Measurements from ENCODE around the gene TBX4. TPM values are rescaled to one million over a fixed set of nuclear protein-coding genes. Genes with fewer than 3 reads are reported as not detected.

TBX4 gene
- polyA plus RNA-seq, 1 donor (not counting 4 experiments of a cell fraction or from before 2014, with no cell fraction given) = 0.04 TPM

DNA sequence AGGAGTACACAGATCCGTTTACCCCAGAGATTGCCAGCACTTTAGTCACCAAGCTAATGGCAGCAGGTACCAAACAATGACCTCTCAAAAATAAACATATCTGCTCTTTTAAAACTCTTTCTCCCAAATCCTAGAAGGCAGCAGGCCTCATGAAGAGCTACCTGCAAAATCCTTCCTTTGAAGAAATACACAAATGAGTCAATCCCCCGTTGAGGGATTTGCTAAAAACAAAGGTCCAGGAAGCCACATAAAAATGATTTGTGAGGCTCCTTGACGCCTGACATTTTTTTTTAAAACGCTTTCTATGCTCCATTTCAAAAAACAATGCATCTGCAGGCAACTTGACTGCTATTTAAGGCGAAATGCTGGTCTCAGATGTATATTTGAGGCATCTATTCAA lies 80.6 kb downstream of the TBX4 start:
- FAIRE-seq (no peak), DNase-seq (ENCODE audit: low read depth, low spot score) (no peak)
- no peak for TF ChIP-seq EZH2 (IDR thresholded peaks at IDR 0.05; ENCODE audit: low read length)
- TF ChIP-seq, protein P1, sequence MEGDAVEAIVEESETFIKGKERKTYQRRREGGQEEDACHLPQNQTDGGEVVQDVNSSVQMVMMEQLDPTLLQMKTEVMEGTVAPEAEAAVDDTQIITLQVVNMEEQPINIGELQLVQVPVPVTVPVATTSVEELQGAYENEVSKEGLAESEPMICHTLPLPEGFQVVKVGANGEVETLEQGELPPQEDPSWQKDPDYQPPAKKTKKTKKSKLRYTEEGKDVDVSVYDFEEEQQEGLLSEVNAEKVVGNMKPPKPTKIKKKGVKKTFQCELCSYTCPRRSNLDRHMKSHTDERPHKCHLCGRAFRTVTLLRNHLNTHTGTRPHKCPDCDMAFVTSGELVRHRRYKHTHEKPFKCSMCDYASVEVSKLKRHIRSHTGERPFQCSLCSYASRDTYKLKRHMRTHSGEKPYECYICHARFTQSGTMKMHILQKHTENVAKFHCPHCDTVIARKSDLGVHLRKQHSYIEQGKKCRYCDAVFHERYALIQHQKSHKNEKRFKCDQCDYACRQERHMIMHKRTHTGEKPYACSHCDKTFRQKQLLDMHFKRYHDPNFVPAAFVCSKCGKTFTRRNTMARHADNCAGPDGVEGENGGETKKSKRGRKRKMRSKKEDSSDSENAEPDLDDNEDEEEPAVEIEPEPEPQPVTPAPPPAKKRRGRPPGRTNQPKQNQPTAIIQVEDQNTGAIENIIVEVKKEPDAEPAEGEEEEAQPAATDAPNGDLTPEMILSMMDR (optimal IDR thresholded peaks at IDR 0.05 in 1 of 3, IDR thresholded peaks at IDR 0.05 in 1 of 3, conservative IDR thresholded peaks at IDR 0.05 in 1 of 3; ENCODE audit: extremely low read depth in 1 of 3, insufficient read depth in 2 of 3, low read length in 3 of 3) = no peak
- dilution Hi-C loops (cut with MboI; ENCODE audit: extremely low pct_ligation_motif_present, low sequenced_read_pairs) = no loop called here
- no peaks in the 10 kb centered on the region for H3K4me1 ChIP-seq (ENCODE audit: control insufficient read depth, extremely low read depth, insufficient read depth, low read length)
- H3K9ac ChIP-seq (ENCODE audit: control insufficient read depth, extremely low read depth, insufficient read depth, low read length) = no peak overlapping the region
- no peaks in the 10 kb centered on the region for H4K20me1 ChIP-seq (ENCODE audit: control insufficient read depth, extremely low read depth, insufficient read depth, low read length)
- no peaks in the 10 kb centered on the region for H3K79me2 ChIP-seq (ENCODE audit: control insufficient read depth, insufficient read depth, low read length)
- H3K27ac ChIP-seq (ENCODE audit: control insufficient read depth, insufficient read depth, low read length) = no peak overlapping the region
- no peak overlapping the region for H3K4me3 ChIP-seq (ENCODE audit: control insufficient read depth in 2 of 3, extremely low read depth in 1 of 3, insufficient read depth in 2 of 3, low read depth in 1 of 3, low read length in 3 of 3)
- no peak overlapping the region for H3K4me2 ChIP-seq (ENCODE audit: control insufficient read depth, extremely low read depth, insufficient read depth, low read depth, low read length)
- H3K9me3 ChIP-seq (ENCODE audit: control insufficient read depth, low read depth, low read length) = no peaks in the 10 kb centered on the region
- no peaks in the 10 kb centered on the region for H3K36me3 ChIP-seq (ENCODE audit: control insufficient read depth in 2 of 2, extremely low read depth in 1 of 2, insufficient read depth in 2 of 2, low read length in 2 of 2)
- no peaks in the 10 kb centered on the region for H3K9me1 ChIP-seq (ENCODE audit: control insufficient read depth, extremely low read depth, insufficient read depth, low read length)
- H2AFZ ChIP-seq (ENCODE audit: control insufficient read depth, low read length) = no peak overlapping the region
- no peaks in the 10 kb centered on the region for H3K27me3 ChIP-seq (ENCODE audit: control insufficient read depth, extremely low read depth, insufficient read depth, low read length)

DNA sequence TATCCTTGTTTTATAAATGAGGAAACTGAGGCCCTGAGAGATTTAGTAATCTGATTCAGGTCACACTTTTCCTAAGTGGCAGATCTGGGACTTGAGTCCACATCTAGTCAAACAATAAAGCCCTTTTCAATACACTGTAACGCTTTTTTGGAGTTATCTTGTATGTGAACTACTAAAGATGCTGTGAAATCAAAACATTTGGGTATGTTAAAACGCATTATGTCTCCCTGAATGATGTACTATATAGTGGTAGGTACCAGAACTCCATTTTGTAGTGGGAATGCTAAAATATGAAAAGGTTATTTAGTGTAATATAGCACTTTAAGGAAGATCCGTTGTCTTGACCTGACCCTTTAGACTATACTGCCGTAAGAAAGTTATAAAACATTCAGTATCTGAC lies 81.6 kb downstream of the TBX4 start:
- FAIRE-seq (no peak), DNase-seq (ENCODE audit: low read depth, low spot score) (no peak)
- Histone ChIP-seq H2AFZ (ENCODE audit: control insufficient read depth, low read length) (no peak overlapping the region), H3K9me1 (ENCODE audit: control insufficient read depth, extremely low read depth, insufficient read depth, low read length) (no peaks in the 10 kb centered on the region), H4K20me1 (ENCODE audit: control insufficient read depth, extremely low read depth, insufficient read depth, low read length) (no peaks in the 10 kb centered on the region), H3K4me1 (ENCODE audit: control insufficient read depth, extremely low read depth, insufficient read depth, low read length) (no peaks in the 10 kb centered on the region), H3K27me3 (ENCODE audit: control insufficient read depth, extremely low read depth, insufficient read depth, low read length) (no peaks in the 10 kb centered on the region), H3K9me3 (ENCODE audit: control insufficient read depth, low read depth, low read length) (no peaks in the 10 kb centered on the region), H3K4me2 (ENCODE audit: control insufficient read depth, extremely low read depth, insufficient read depth, low read depth, low read length) (no peak overlapping the region), H3K79me2 (ENCODE audit: control insufficient read depth, insufficient read depth, low read length) (no peaks in the 10 kb centered on the region), H3K9ac (ENCODE audit: control insufficient read depth, extremely low read depth, insufficient read depth, low read length) (no peak overlapping the region), H3K27ac (ENCODE audit: control insufficient read depth, insufficient read depth, low read length) (no peak overlapping the region), H3K36me3 (ENCODE audit: control insufficient read depth in 2 of 2, extremely low read depth in 1 of 2, insufficient read depth in 2 of 2, low read length in 2 of 2) (no peaks in the 10 kb centered on the region), H3K4me3 (ENCODE audit: control insufficient read depth in 2 of 3, extremely low read depth in 1 of 3, insufficient read depth in 2 of 3, low read depth in 1 of 3, low read length in 3 of 3) (no peak overlapping the region)
- dilution Hi-C loops (cut with MboI; ENCODE audit: extremely low pct_ligation_motif_present, low sequenced_read_pairs) = no loop called here
- TF ChIP-seq EZH2 (IDR thresholded peaks at IDR 0.05; ENCODE audit: low read length) = no peak
- TF ChIP-seq, protein P1 (optimal IDR thresholded peaks at IDR 0.05 in 1 of 3, IDR thresholded peaks at IDR 0.05 in 1 of 3, conservative IDR thresholded peaks at IDR 0.05 in 1 of 3; ENCODE audit: extremely low read depth in 1 of 3, insufficient read depth in 2 of 3, low read length in 3 of 3) = no peak
